NT2/D1 (cell line): ENCODE results near the gene KLHL29.

Experiments
- SUZ12 ChIP-seq: IDR thresholded peaks from 2 replicates; pipeline ENCODE4 v1.6.1; 2011; ENCODE audit not compliant: insufficient read length, insufficient read depth; ENCODE audit errors: extremely low read depth
- YY1 ChIP-seq: IDR thresholded peaks from 2 replicates; pipeline ENCODE4 v1.6.1; 2011; ENCODE audit not compliant: insufficient read length, insufficient read depth
- ZNF274 ChIP-seq: IDR thresholded peaks from 2 replicates; pipeline ENCODE4 v1.6.1; 2011; ENCODE audit warnings: mild to moderate bottlenecking, low read depth, low read length

DNA sequence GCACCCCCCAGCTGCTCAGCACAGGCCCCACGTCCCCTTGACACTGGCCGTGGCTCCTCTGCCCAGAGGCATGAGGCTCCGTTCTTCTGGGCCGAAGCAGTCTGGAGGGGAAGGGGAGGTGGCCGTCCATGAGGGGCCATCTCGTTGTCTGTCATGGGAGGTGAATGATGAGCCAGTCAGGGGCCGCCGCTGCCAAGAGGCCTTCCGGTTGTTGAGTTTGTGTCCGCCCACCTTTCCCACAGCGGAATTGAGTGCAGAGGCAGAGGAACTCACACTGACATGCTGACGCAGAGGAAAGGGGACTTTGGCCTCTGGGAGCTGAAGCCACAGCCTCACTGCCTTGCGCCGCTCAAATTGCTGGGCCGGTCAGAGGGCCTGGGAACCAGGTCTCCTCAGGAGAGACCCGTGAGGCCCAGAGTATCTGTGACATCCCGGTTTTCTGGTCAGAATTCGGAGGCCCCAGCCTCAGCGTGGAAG, 273.5 kb downstream of the KLHL29 start:
- TF ChIP-seq SUZ12 (no peak), ZNF274 (no peak), YY1 (no peak)
